Neural cell (in vitro differentiated cells): Measurements from ENCODE around the gene GAREM2. TPM values are rescaled to one million over a fixed set of nuclear protein-coding genes. Genes with fewer than 3 reads are reported as not detected.

ENCODE experiments used
- H2AFZ ChIP-seq: fragments of 200-600, 300-800 bp; sonication (generic), shearing (Covaris generic); 2 replicates; pipeline ENCODE4 v1.6.0; 2014; ENCODE audit warnings: low read depth, mild to moderate bottlenecking, antibody characterized with exemption, low read length, moderate library complexity
- H3F3A ChIP-seq: fragments of 200-600 bp; shearing (Covaris generic); 2 replicates; pipeline ENCODE4 v1.6.1; 2016; ENCODE audit warnings: mild to moderate bottlenecking, moderate library complexity, mixed read lengths, antibody characterized with exemption, low read length; ENCODE audit not compliant: insufficient read depth, poor library complexity, severe bottlenecking
- H3K27ac ChIP-seq: fragments of 200-600, 300-800 bp; sonication (generic), shearing (Covaris generic); 2 replicates; pipeline ENCODE4 v1.5.1; 2014; ENCODE audit warnings: mild to moderate bottlenecking, low read length, moderate library complexity
- H3K27me3 ChIP-seq: fragments of 300-800, 200-600 bp; sonication (generic), shearing (Covaris generic); 2 replicates; pipeline ENCODE4 v1.6.0; 2014; ENCODE audit warnings: mild to moderate bottlenecking, low read depth, low read length, moderate library complexity; ENCODE audit not compliant: insufficient read depth
- H3K36me3 ChIP-seq: fragments of 300-800, 200-600 bp; sonication (generic), shearing (Covaris generic); 2 replicates; pipeline ENCODE4 v1.5.1; 2014; ENCODE audit warnings: mild to moderate bottlenecking, antibody characterized with exemption, low read length, moderate library complexity; ENCODE audit not compliant: insufficient read depth
- H3K4me2 ChIP-seq: fragments of 300-800, 200-600 bp; sonication (generic), shearing (Covaris generic); 2 replicates; pipeline ENCODE4 v1.6.0; 2014; ENCODE audit warnings: mild to moderate bottlenecking, low read length
- H3K4me3 ChIP-seq: fragments of 300-800, 200-600 bp; sonication (generic), shearing (Covaris generic); 2 replicates; pipeline ENCODE4 v1.5.1; 2014; ENCODE audit warnings: mild to moderate bottlenecking, low read length, moderate library complexity
- H3K79me2 ChIP-seq: fragments of 200-600 bp; shearing (Covaris generic); replicated peaks from 2 replicates; pipeline ENCODE4 v1.6.0; 2014; ENCODE audit warnings: mild to moderate bottlenecking, low read length, moderate library complexity; ENCODE audit not compliant: insufficient read depth
- H3K9ac ChIP-seq: fragments of 300-800, 200-600 bp; sonication (generic), shearing (Covaris generic); 2 replicates; pipeline ENCODE4 v1.6.1; 2016; ENCODE audit warnings: mild to moderate bottlenecking, low read length, mixed read lengths
- H3K9me2 ChIP-seq: fragments of 200-600 bp; shearing (Covaris generic); 2 replicates; pipeline ENCODE4 v1.6.1; 2016; ENCODE audit warnings: mild to moderate bottlenecking, low read length, mixed read lengths; ENCODE audit not compliant: insufficient read depth
- H3K9me3 ChIP-seq: fragments of 200-600, 300-800 bp; sonication (generic), shearing (Covaris generic); 2 replicates; pipeline ENCODE4 v1.6.1; 2016; ENCODE audit warnings: mild to moderate bottlenecking, mixed run types, low read length, moderate library complexity, mixed read lengths
- H4K20me1 ChIP-seq: fragments of 200-600 bp; shearing (Covaris generic); 2 replicates; pipeline ENCODE4 v1.6.1; 2016; ENCODE audit warnings: mild to moderate bottlenecking, mixed run types; ENCODE audit not compliant: insufficient read depth
- EP300 ChIP-seq: fragments of 450-650 bp; conservative IDR thresholded peaks from 2 replicates; pipeline ENCODE4 v1.6.1; 2014; ENCODE audit warnings: antibody characterized with exemption, mild to moderate bottlenecking, moderate library complexity; ENCODE audit not compliant: poor library complexity, severe bottlenecking
- EZH2 ChIP-seq: fragments of 200-600, 300-800 bp; shearing (Covaris generic), sonication (generic); IDR thresholded peaks from 2 replicates; pipeline ENCODE4 v1.6.1; 2014; ENCODE audit warnings: antibody characterized with exemption, low read length, borderline replicate concordance, mild to moderate bottlenecking; ENCODE audit not compliant: insufficient read depth, poor library complexity, severe bottlenecking
- MXI1 ChIP-seq: fragments of 450-650 bp; conservative IDR thresholded peaks from 2 replicates; pipeline ENCODE4 v1.6.1; 2014; ENCODE audit warnings: antibody characterized with exemption, mild to moderate bottlenecking; ENCODE audit not compliant: poor library complexity, severe bottlenecking
- POLR2AphosphoS5 ChIP-seq: IDR thresholded peaks from 2 replicates; pipeline ENCODE4 v1.6.1; 2012
- RAD21 ChIP-seq: fragments of 450-650 bp; conservative IDR thresholded peaks from 2 replicates; pipeline ENCODE4 v1.6.1; 2014; ENCODE audit warnings: antibody characterized with exemption, mild to moderate bottlenecking, moderate library complexity
- SMC3 ChIP-seq: fragments of 450-650 bp; conservative IDR thresholded peaks from 2 replicates; pipeline ENCODE4 v1.6.1; 2014; ENCODE audit warnings: antibody characterized with exemption, mild to moderate bottlenecking, moderate library complexity; ENCODE audit not compliant: poor library complexity
- TAF1 ChIP-seq: IDR thresholded peaks from 2 replicates; pipeline ENCODE4 v1.6.1; 2012; ENCODE audit warnings: low read depth
- polyA plus RNA-seq: library from polyadenylated mRNA; depleted of rRNA; stranded (reverse); fragments of >200 nt; gene quantifications from 2 replicates; pipeline ENCODE4 v1.2.3, GENCODE V29; 2014
- TF ChIP-seq, protein P1 (sequence below): IDR thresholded peaks from 2 replicates; pipeline ENCODE4 v1.6.1; 2012; ENCODE audit warnings: borderline replicate concordance
- TF ChIP-seq, protein P2 (sequence below): fragments of 450-650 bp; IDR thresholded peaks from 2 replicates; pipeline ENCODE4 v1.5.1; 2014; ENCODE audit warnings: antibody characterized with exemption, mild to moderate bottlenecking, moderate library complexity; ENCODE audit not compliant: poor library complexity, severe bottlenecking

The GAREM2 gene
- polyA plus RNA-seq, 1 donor from 2014 or later: 3.2 TPM

DNA sequence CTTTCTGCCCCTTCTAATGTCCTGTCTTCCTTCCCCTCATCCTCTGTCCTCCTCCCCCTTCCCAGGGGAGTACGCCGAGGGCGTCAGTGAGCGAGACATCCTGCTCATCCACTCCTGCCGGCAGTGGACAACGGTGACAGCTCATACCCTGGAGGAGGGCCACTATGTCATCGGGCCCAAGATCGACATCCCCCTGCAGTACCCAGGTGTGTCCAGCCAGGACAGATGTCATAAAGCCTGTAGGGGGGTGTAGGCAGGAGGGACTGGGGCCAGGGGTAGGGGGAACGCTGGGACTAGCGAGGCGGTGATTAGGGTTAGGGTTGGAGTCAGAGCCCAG is 3.4 kb downstream of the GAREM2 start:
- Histone ChIP-seq H3K9me2 (no peaks in the 10 kb centered on the region), H2AFZ (no peak overlapping the region), H3K4me2 (no peak overlapping the region), H3K36me3 (no peaks in the 10 kb centered on the region), H3K27ac (no peak overlapping the region), H3K27me3 (peaks cover 10% of the 10 kb centered on the region), H4K20me1 (no peaks in the 10 kb centered on the region), H3F3A (no peaks in the 10 kb centered on the region), H3K4me3 (no peak overlapping the region), H3K79me2 (peaks cover 14% of the 10 kb centered on the region), H3K9ac (no peak overlapping the region), H3K9me3 (no peaks in the 10 kb centered on the region)
- TF ChIP-seq, protein P1, sequence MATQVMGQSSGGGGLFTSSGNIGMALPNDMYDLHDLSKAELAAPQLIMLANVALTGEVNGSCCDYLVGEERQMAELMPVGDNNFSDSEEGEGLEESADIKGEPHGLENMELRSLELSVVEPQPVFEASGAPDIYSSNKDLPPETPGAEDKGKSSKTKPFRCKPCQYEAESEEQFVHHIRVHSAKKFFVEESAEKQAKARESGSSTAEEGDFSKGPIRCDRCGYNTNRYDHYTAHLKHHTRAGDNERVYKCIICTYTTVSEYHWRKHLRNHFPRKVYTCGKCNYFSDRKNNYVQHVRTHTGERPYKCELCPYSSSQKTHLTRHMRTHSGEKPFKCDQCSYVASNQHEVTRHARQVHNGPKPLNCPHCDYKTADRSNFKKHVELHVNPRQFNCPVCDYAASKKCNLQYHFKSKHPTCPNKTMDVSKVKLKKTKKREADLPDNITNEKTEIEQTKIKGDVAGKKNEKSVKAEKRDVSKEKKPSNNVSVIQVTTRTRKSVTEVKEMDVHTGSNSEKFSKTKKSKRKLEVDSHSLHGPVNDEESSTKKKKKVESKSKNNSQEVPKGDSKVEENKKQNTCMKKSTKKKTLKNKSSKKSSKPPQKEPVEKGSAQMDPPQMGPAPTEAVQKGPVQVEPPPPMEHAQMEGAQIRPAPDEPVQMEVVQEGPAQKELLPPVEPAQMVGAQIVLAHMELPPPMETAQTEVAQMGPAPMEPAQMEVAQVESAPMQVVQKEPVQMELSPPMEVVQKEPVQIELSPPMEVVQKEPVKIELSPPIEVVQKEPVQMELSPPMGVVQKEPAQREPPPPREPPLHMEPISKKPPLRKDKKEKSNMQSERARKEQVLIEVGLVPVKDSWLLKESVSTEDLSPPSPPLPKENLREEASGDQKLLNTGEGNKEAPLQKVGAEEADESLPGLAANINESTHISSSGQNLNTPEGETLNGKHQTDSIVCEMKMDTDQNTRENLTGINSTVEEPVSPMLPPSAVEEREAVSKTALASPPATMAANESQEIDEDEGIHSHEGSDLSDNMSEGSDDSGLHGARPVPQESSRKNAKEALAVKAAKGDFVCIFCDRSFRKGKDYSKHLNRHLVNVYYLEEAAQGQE: no peak
- TF ChIP-seq EP300: no peak
- TF ChIP-seq TAF1: no peak
- no peak for TF ChIP-seq POLR2AphosphoS5
- TF ChIP-seq, protein P2, sequence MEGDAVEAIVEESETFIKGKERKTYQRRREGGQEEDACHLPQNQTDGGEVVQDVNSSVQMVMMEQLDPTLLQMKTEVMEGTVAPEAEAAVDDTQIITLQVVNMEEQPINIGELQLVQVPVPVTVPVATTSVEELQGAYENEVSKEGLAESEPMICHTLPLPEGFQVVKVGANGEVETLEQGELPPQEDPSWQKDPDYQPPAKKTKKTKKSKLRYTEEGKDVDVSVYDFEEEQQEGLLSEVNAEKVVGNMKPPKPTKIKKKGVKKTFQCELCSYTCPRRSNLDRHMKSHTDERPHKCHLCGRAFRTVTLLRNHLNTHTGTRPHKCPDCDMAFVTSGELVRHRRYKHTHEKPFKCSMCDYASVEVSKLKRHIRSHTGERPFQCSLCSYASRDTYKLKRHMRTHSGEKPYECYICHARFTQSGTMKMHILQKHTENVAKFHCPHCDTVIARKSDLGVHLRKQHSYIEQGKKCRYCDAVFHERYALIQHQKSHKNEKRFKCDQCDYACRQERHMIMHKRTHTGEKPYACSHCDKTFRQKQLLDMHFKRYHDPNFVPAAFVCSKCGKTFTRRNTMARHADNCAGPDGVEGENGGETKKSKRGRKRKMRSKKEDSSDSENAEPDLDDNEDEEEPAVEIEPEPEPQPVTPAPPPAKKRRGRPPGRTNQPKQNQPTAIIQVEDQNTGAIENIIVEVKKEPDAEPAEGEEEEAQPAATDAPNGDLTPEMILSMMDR: no peak
- no peak for TF ChIP-seq SMC3
- TF ChIP-seq RAD21: no peak
- TF ChIP-seq MXI1: no peak
- no peak for TF ChIP-seq EZH2

DNA sequence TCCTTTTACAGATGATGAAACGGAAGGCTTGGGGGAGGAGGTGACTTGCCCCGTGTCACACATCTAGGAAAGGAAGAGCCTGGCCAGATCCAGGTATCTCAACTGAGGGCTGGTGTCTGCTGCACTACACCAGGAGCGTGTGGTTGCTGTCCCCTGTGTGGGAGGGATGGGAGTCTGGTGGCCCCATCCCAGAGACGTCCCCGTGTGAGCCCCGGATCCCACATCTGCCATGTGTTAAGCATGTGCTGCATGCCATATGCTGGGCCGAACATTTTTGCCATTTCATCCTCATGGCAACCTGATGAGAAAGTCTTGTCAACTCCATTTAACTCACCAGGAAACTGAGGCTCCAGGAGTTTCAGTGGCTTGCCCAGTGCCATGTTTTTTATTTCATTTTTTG is 4.2 kb downstream of the GAREM2 start:
- Histone ChIP-seq H3K4me3 (no peak overlapping the region), H3K27ac (no peak overlapping the region), H3K9me2 (no peaks in the 10 kb centered on the region), H2AFZ (no peak overlapping the region), H3K27me3 (peaks cover 10% of the 10 kb centered on the region), H3K9me3 (no peaks in the 10 kb centered on the region), H3K79me2 (peaks cover 14% of the 10 kb centered on the region), H3K36me3 (no peaks in the 10 kb centered on the region), H3K4me2 (no peak overlapping the region), H4K20me1 (no peaks in the 10 kb centered on the region), H3K9ac (no peak overlapping the region), H3F3A (no peaks in the 10 kb centered on the region)
- TF ChIP-seq EP300 (no peak), RAD21 (no peak), MXI1 (no peak), POLR2AphosphoS5 (no peak), SMC3 (no peak), EZH2 (no peak), TAF1 (no peak)
- TF ChIP-seq, protein P1: no peak
- TF ChIP-seq, protein P2: no peak
